GM12801 (cell line): ENCODE results near the gene HIVEP1.

ENCODE experiments used
- CTCF ChIP-seq: IDR thresholded peaks from one replicate; pipeline ENCODE4 v1.5.1; 2011; ENCODE audit warnings: control low read depth; ENCODE audit not compliant: insufficient read length; ENCODE audit errors: extremely low read depth

Gene HIVEP1

GRCh38 chr6:12096342-12096741, 84.2 kb downstream of the HIVEP1 start:
- no peak for TF ChIP-seq CTCF

- no peak for TF ChIP-seq CTCF
These were observed 85.7 kb downstream of the HIVEP1 start for GRCh38 chr6:12097791-12098190.

- TF ChIP-seq CTCF: no peak
These were observed 87.7 kb downstream of the HIVEP1 start for GRCh38 chr6:12099623-12100338.

GRCh38 chr6:12101048-12101447, 88.9 kb downstream of the HIVEP1 start:
- TF ChIP-seq CTCF: no peak

GRCh38 chr6:12101653-12102312, 89.7 kb downstream of the HIVEP1 start:
- no peak for TF ChIP-seq CTCF

- no peak for TF ChIP-seq CTCF
These were observed 90.2 kb downstream of the HIVEP1 start for GRCh38 chr6:12102350-12102749.

- TF ChIP-seq CTCF: no peak
These were observed 91.0 kb downstream of the HIVEP1 start for GRCh38 chr6:12103158-12103557.
